ENCODE measurements around the gene LMAN2.

The LMAN2 gene

GRCh38 chr5:177351392-177352329 lies at the start of gene LMAN2:
Gene LMAN2 (minus strand): TSS chr5:177351668. CDS start chr5:177351647, 21 bp downstream.
- DNase-seq: peak; percentile 87 to 94

- no peak for DNase-seq
Observed at GRCh38 chr5:177399997-177400868, 48.8 kb upstream of the LMAN2 start, which contains the start of gene PFN3. Gene PFN3 (minus strand): TSS chr5:177400661. CDS start chr5:177400576, 85 bp downstream.

- DNase-seq: no peak
Observed at GRCh38 chr5:177397875-177398390, 46.5 kb upstream of the LMAN2 start.

- no peak for DNase-seq
Observed at GRCh38 chr5:177396807-177397206, 45.3 kb upstream of the LMAN2 start.

- no peak for DNase-seq
Observed at GRCh38 chr5:177396078-177396477, 44.6 kb upstream of the LMAN2 start.

- DNase-seq: no peak
Observed at GRCh38 chr5:177393990-177394389, 42.5 kb upstream of the LMAN2 start.

- no peak for DNase-seq
Observed at GRCh38 chr5:177393206-177393765, 41.8 kb upstream of the LMAN2 start.

GRCh38 chr5:177392765-177393164 lies 41.3 kb upstream of the LMAN2 start:
- no peak for DNase-seq

GRCh38 chr5:177390363-177391300 lies 39.2 kb upstream of the LMAN2 start:
- peak; percentile 41 to 83 for DNase-seq

- DNase-seq: no peak
Observed at GRCh38 chr5:177389241-177390169, 38.0 kb upstream of the LMAN2 start.

- DNase-seq: no peak
Observed at GRCh38 chr5:177388521-177389052, 37.1 kb upstream of the LMAN2 start.

- no peak for DNase-seq
Observed at GRCh38 chr5:177387405-177387804, 35.9 kb upstream of the LMAN2 start.

- DNase-seq: no peak
Observed at GRCh38 chr5:177386542-177386941, 35.1 kb upstream of the LMAN2 start.

- no peak for DNase-seq
Observed at GRCh38 chr5:177385720-177386119, 34.3 kb upstream of the LMAN2 start.

GRCh38 chr5:177384134-177384533 lies 32.7 kb upstream of the LMAN2 start, which contains the start of gene SLC34A1:
Gene SLC34A1 (plus strand): TSS chr5:177384434. CDS start chr5:177385742, 1,308 bp downstream.
- DNase-seq: no peak

GRCh38 chr5:177383181-177383580 lies 31.7 kb upstream of the LMAN2 start:
- no peak for DNase-seq

- peak; percentile 50 to 61 for DNase-seq
Observed at GRCh38 chr5:177382423-177383029, 31.1 kb upstream of the LMAN2 start.

GRCh38 chr5:177380805-177381126 lies 29.3 kb upstream of the LMAN2 start:
- DNase-seq: no peak
